Measurements from ENCODE around the gene C4A. TPM values are rescaled to one million over a fixed set of nuclear protein-coding genes. Genes with fewer than 3 reads are reported as not detected.
A peak's percentile ranks its signal among the peaks of the same experiment; 100 is the strongest.

C4A gene
- total and polyA plus RNA-seq, 2 of the 13 experiments (the other 11 are each of a cell fraction or from before 2014, with no cell fraction given): 165 to 478 TPM

- TF ChIP-seq ZNF800 (CRISPR knock-in tag; IDR thresholded peaks at IDR 0.05) (no peak), ZFY (CRISPR knock-in tag; IDR thresholded peaks at IDR 0.05) (0 out of 2 replicates have a peak, but pooled peaks have one; percentile 26), ZNF777 (CRISPR knock-in tag; IDR thresholded peaks at IDR 0.05) (0 out of 2 replicates have a peak, but pooled peaks have one; percentile 29), ZBTB3 (CRISPR knock-in tag; IDR thresholded peaks at IDR 0.05; ENCODE audit: borderline replicate concordance, low read depth) (no peak), ESRRA (CRISPR knock-in tag; IDR thresholded peaks at IDR 0.05; ENCODE audit: low read depth) (no peak), ZBTB2 (CRISPR knock-in tag; IDR thresholded peaks at IDR 0.05; ENCODE audit: low read depth) (no peak), ZFP36L1 (CRISPR knock-in tag; IDR thresholded peaks at IDR 0.05) (no peak), ZNF431 (CRISPR knock-in tag; IDR thresholded peaks at IDR 0.05; ENCODE audit: borderline replicate concordance, low read depth) (no peak), ZNF224 (CRISPR knock-in tag; IDR thresholded peaks at IDR 0.05) (peak; percentile 71; the same call in 1 of the 2 replicates), ZNF253 (CRISPR knock-in tag; IDR thresholded peaks at IDR 0.05; ENCODE audit: borderline replicate concordance) (no peak), MEIS2 (CRISPR knock-in tag; IDR thresholded peaks at IDR 0.05) (no peak), ZFYVE20 (CRISPR knock-in tag; IDR thresholded peaks at IDR 0.05; ENCODE audit: borderline replicate concordance, low read depth) (no peak), ZNF232 (CRISPR knock-in tag; IDR thresholded peaks at IDR 0.05; ENCODE audit: borderline replicate concordance) (0 out of 2 replicates have a peak, but pooled peaks have one; percentile 50), NFATC3 (CRISPR knock-in tag; IDR thresholded peaks at IDR 0.05) (no peak), ZNF780A (CRISPR knock-in tag; IDR thresholded peaks at IDR 0.05) (0 out of 2 replicates have a peak, but pooled peaks have one; percentile 55), REL (CRISPR knock-in tag; conservative IDR thresholded peaks at IDR 0.05) (no peak), CHD4 (IDR thresholded peaks at IDR 0.05; ENCODE audit: borderline replicate concordance, low read length) (no peak), RARG (CRISPR knock-in tag; IDR thresholded peaks at IDR 0.05; ENCODE audit: low read depth) (no peak), THAP11 (CRISPR knock-in tag; IDR thresholded peaks at IDR 0.05) (peak; percentile 8; the same call in 1 of the 2 replicates), ZFP91 (CRISPR knock-in tag; IDR thresholded peaks at IDR 0.05; ENCODE audit: borderline replicate concordance) (peak; percentile 35; the same call in 1 of the 2 replicates), ZNF333 (CRISPR knock-in tag; IDR thresholded peaks at IDR 0.05; ENCODE audit: borderline replicate concordance) (no peak), ETS1 (CRISPR knock-in tag; IDR thresholded peaks at IDR 0.05) (no peak), GTF2F1 (IDR thresholded peaks at IDR 0.05; ENCODE audit: low read length) (no peak), PRPF4 (IDR thresholded peaks at IDR 0.05; ENCODE audit: low read depth, low read length, poor library complexity, severe bottlenecking) (peak; percentile 23)
Measured at GRCh38 chr6:31947070-31947675, 34.7 kb upstream of the C4A start (continued).

Data from HepG2 (cell line).